Upper lobe of left lung (tissue), 6 donors: Measurements from ENCODE around the gene ITGA11. TPM values are rescaled to one million over a fixed set of nuclear protein-coding genes. Genes with fewer than 3 reads are reported as not detected.

Experiments
- ATAC-seq, 2 donors: fragments of 200-7000 bp; cut with Tn5 transposase; one replicate each; pipeline ENCODE4 v1.9.1; 2022; ENCODE audit warnings: mild to moderate bottlenecking in 2 of 2, moderate library complexity in 2 of 2; ENCODE audit not compliant: low FRiP score in 2 of 2
- DNase-seq, 2 donors: peaks; one replicate each; pipeline ENCODE4 v3.0.0-alpha.2; 2019 to 2020
- H3K27ac ChIP-seq, 4 donors: fragments of 200-600 bp; sonication (generic); one replicate each; pipeline ENCODE4 v1.5.1; 2016 to 2019
- H3K27me3 ChIP-seq, 4 donors: fragments of 200-600 bp; sonication (generic); one replicate each; pipeline ENCODE4 v1.5.1; 2017 to 2019
- H3K36me3 ChIP-seq, 4 donors: fragments of 200-600 bp; sonication (generic); one replicate each; pipeline ENCODE4 v1.5.1; 2016 to 2019
- H3K4me1 ChIP-seq, 4 donors: fragments of 200-600 bp; sonication (generic); one replicate each; pipeline ENCODE4 v1.5.1; 2018 to 2019
- H3K4me3 ChIP-seq, 4 donors: fragments of 200-600 bp; sonication (generic); one replicate each; pipeline ENCODE4 v1.5.1; 2017 to 2019; ENCODE audit warnings: mild to moderate bottlenecking in 2 of 4, moderate library complexity in 1 of 4
- H3K9me3 ChIP-seq, 4 donors: fragments of 200-600 bp; sonication (generic); one replicate each; pipeline ENCODE4 v1.5.1; 2018 to 2019
- EP300 ChIP-seq, 4 donors: sonication (generic); formaldehyde crosslinking; IDR thresholded peaks; one replicate each; pipeline ENCODE4 v1.5.1; 2017; ENCODE audit warnings: antibody characterized with exemption in 4 of 4, control low read depth in 2 of 4
- POLR2A ChIP-seq, 4 donors: fragments of 450-650 bp; IDR thresholded peaks; one replicate each; pipeline ENCODE4 v1.5.1; 2016 to 2017; ENCODE audit warnings: antibody characterized with exemption in 4 of 4, mild to moderate bottlenecking in 2 of 4
- POLR2AphosphoS5 ChIP-seq, 2 donors: sonication (generic); formaldehyde crosslinking; IDR thresholded peaks; one replicate each; pipeline ENCODE4 v1.5.1; 2017; ENCODE audit warnings: antibody characterized with exemption in 2 of 2
- WGBS, 2 donors: methylation state at CpG; one replicate each; pipeline ENCODE4 v1.1.5; 2017 to 2018; 5-methylcytosine and 5-hydroxymethylcytosine counted together
- total RNA-seq, 6 donors: library from RNA; depleted of rRNA in 4 of 6; stranded (reverse); fragments of >200 nt in 4 of 6; gene quantifications; one replicate each; pipeline versions ENCODE4 v1.1.0 to v1.2.1, GENCODE V29; 2016 to 2021
- TF ChIP-seq, protein P1 (sequence below), 6 experiments: fragments of 450-650 bp in 4 of 6; fragments of 200-600 bp in 2 of 6; sonication (generic) in 2 of 6; IDR thresholded peaks; one replicate each; pipeline ENCODE4 v1.5.1; 2016 to 2019; ENCODE audit warnings: antibody characterized with exemption in 6 of 6
- donor health status: DM: no; HTN: no; CAD: no; lungs with moderate emphysema.
- donor health status: DM: no; HTN: yes; CAD: no; lungs with severe emphysema.

Gene ITGA11
- total RNA-seq, 6 donors from 2014 or later, result 0.49 to 6.9 (median 1.4) TPM

DNA sequence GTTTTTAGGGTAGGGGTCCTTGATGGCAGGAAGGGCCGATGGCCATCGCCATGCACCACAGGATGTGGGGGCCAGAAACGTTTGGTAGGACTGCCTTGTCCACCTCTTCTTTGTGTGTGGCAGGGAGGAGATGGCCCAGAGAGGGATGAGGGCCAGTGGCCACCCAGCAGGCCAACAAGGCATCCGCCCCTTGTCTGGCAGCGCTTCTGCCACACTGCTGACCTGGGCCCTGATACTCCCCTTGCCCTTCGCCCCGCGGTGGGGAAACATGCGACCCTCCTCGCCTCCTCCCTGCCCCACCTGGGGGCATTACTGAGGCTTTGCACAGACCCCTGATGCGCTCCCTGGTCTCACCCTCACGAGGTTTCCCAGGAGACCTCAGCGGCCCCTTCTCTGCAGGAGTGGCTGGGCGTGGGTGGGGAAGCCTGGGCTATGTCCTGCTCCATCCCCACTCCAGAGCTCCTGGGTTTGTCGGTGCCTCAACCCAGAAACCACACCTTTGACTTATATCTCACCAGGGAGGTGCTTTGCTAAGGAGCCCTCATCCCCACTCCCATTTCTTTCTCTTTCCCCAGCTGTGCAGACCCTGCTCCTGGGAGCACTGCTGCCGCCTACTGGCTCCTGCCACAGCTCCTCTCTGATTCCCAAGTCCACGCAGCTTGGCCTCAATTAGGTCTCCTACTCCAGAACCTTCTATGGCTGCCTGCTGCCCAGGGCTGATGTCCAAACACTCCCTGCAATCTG is 115.7 kb downstream of the ITGA11 start:
- Histone ChIP-seq H3K4me1 (no peaks in the 10 kb centered on the region), H3K27ac (no peak overlapping the region), H3K4me3 (no peak overlapping the region), H3K9me3 (no peaks in the 10 kb centered on the region), H3K27me3 (no peaks in the 10 kb centered on the region), H3K36me3 (no peaks in the 10 kb centered on the region)
- TF ChIP-seq POLR2AphosphoS5 (IDR thresholded peaks at IDR 0.05), result no peak
- TF ChIP-seq POLR2A (IDR thresholded peaks at IDR 0.05), result no peak
- no peak for TF ChIP-seq EP300 (IDR thresholded peaks at IDR 0.05)
- TF ChIP-seq, protein P1, sequence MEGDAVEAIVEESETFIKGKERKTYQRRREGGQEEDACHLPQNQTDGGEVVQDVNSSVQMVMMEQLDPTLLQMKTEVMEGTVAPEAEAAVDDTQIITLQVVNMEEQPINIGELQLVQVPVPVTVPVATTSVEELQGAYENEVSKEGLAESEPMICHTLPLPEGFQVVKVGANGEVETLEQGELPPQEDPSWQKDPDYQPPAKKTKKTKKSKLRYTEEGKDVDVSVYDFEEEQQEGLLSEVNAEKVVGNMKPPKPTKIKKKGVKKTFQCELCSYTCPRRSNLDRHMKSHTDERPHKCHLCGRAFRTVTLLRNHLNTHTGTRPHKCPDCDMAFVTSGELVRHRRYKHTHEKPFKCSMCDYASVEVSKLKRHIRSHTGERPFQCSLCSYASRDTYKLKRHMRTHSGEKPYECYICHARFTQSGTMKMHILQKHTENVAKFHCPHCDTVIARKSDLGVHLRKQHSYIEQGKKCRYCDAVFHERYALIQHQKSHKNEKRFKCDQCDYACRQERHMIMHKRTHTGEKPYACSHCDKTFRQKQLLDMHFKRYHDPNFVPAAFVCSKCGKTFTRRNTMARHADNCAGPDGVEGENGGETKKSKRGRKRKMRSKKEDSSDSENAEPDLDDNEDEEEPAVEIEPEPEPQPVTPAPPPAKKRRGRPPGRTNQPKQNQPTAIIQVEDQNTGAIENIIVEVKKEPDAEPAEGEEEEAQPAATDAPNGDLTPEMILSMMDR (IDR thresholded peaks at IDR 0.05), result no peak
- no peak for ATAC-seq
- peak in 1 of 2 donors; percentile 17 for DNase-seq
- WGBS, 2 donors, result 79 to 80% methylated on average over 14 to 15 of the region's 17 CpGs

GRCh38 chr15:68315495-68316031 is 116.4 kb downstream of the ITGA11 start:
- Histone ChIP-seq H3K9me3 (no peaks in the 10 kb centered on the region), H3K27me3 (no peaks in the 10 kb centered on the region), H3K4me1 (no peaks in the 10 kb centered on the region), H3K4me3 (no peak overlapping the region), H3K36me3 (no peaks in the 10 kb centered on the region), H3K27ac (no peak overlapping the region)
- WGBS, 2 donors, result 75 to 79% methylated on average over 6 to 11 of the region's 11 CpGs
- no peak for ATAC-seq
- TF ChIP-seq EP300 (IDR thresholded peaks at IDR 0.05) (no peak), POLR2AphosphoS5 (IDR thresholded peaks at IDR 0.05) (no peak), POLR2A (IDR thresholded peaks at IDR 0.05) (no peak)
- peak in 1 of 2 donors; percentile 8 for DNase-seq

GRCh38 chr15:68315035-68315434 is 116.9 kb downstream of the ITGA11 start:
- H3K4me3 ChIP-seq, result no peak overlapping the region
- H3K9me3 ChIP-seq, result no peaks in the 10 kb centered on the region
- DNase-seq (no peak), ATAC-seq (no peak)
- H3K36me3 ChIP-seq, result no peaks in the 10 kb centered on the region
- H3K27me3 ChIP-seq, result no peaks in the 10 kb centered on the region
- 81 to 82% methylated on average over 1 of the region's 1 CpG for WGBS, 2 donors
- TF ChIP-seq, protein P1 (IDR thresholded peaks at IDR 0.05), result no peak
- TF ChIP-seq POLR2A (IDR thresholded peaks at IDR 0.05) (no peak), POLR2AphosphoS5 (IDR thresholded peaks at IDR 0.05) (no peak)
- H3K4me1 ChIP-seq, result no peaks in the 10 kb centered on the region
- no peak overlapping the region for H3K27ac ChIP-seq

GRCh38 chr15:68314563-68314962 is 117.4 kb downstream of the ITGA11 start:
- H3K4me3 ChIP-seq, result no peak overlapping the region
- no peak for TF ChIP-seq POLR2AphosphoS5 (IDR thresholded peaks at IDR 0.05)
- TF ChIP-seq POLR2A (IDR thresholded peaks at IDR 0.05), result no peak
- TF ChIP-seq, protein P1 (IDR thresholded peaks at IDR 0.05), result no peak
- no peak for TF ChIP-seq EP300 (IDR thresholded peaks at IDR 0.05)
- H3K4me1 ChIP-seq, result no peaks in the 10 kb centered on the region
- H3K27me3 ChIP-seq, result no peaks in the 10 kb centered on the region
- H3K27ac ChIP-seq, result no peak overlapping the region
- no peaks in the 10 kb centered on the region for H3K9me3 ChIP-seq
- DNase-seq, result peak in 1 of 2 donors; percentile 8
- ATAC-seq, result no peak
- WGBS, 2 donors, result 85 to 92% methylated on average over 11 of the region's 11 CpGs
- H3K36me3 ChIP-seq, result no peaks in the 10 kb centered on the region

GRCh38 chr15:68313501-68314410 is 118.2 kb downstream of the ITGA11 start:
- no peaks in the 10 kb centered on the region for H3K36me3 ChIP-seq
- no peaks in the 10 kb centered on the region for H3K27me3 ChIP-seq
- peaks cover 0 to 2% (median 0%) of the 10 kb centered on the region in 4 donors for H3K4me1 ChIP-seq
- 66 to 85% methylated on average over 2 to 18 of the region's 18 CpGs for WGBS, 2 donors
- no peaks in the 10 kb centered on the region for H3K9me3 ChIP-seq
- DNase-seq, result no peak
- no peak overlapping the region for H3K4me3 ChIP-seq
- TF ChIP-seq POLR2A (IDR thresholded peaks at IDR 0.05) (no peak), EP300 (IDR thresholded peaks at IDR 0.05) (no peak), POLR2AphosphoS5 (IDR thresholded peaks at IDR 0.05) (no peak)
- TF ChIP-seq, protein P1 (IDR thresholded peaks at IDR 0.05), result no peak
- ATAC-seq, result no peak
- H3K27ac ChIP-seq, result no peak overlapping the region
